Common myeloid progenitor, CD34-positive (primary cell): ENCODE data around the gene ATP8A1.
A peak's percentile ranks its signal among the peaks of the same experiment; 100 is the strongest.

Source experiments
- CTCF ChIA-PET: fragments of 350-600 bp; sonication (Branson Sonifier 250); formaldehyde crosslinking; loops from one replicate; lab custom pipeline; 2021; ENCODE audit warnings: antibody characterized with exemption; lab: Charles Lee
- POLR2A ChIA-PET: fragments of 350-600 bp; sonication (Branson Sonifier 250); formaldehyde crosslinking; loops from one replicate; lab custom pipeline; 2021; ENCODE audit warnings: antibody characterized with exemption; lab: Charles Lee
- DNase-seq, 3 donors: peaks; one replicate each; pipeline versions ENCODE4 v3.0.0 to v3.0.0-alpha.2; 2013
- H3K27ac ChIP-seq, 2 experiments: 1 replicate in 1 of 2; 2 replicates in 1 of 2; pipeline ENCODE4 v1.7.0; 2013; ENCODE audit warnings: inconsistent platforms in 2 of 2, low read length in 2 of 2, mild to moderate bottlenecking in 2 of 2, low read depth in 1 of 2, moderate library complexity in 1 of 2; ENCODE audit not compliant: severe bottlenecking in 2 of 2, insufficient read depth in 1 of 2, poor library complexity in 1 of 2
- H3K27me3 ChIP-seq, 5 experiments: replicated peaks in 2 of 5; 1 replicate in 3 of 5; 2 replicates in 2 of 5; pipeline versions ENCODE4 v1.6.1 to v1.7.0; 2013; ENCODE audit warnings: low read length in 4 of 5, mild to moderate bottlenecking in 2 of 5, moderate library complexity in 2 of 5, inconsistent platforms in 1 of 5; ENCODE audit not compliant: insufficient read depth in 5 of 5, control insufficient read depth in 4 of 5
- H3K36me3 ChIP-seq, 4 experiments: 1 replicate in 2 of 4; 2 replicates in 2 of 4; pipeline versions ENCODE4 v1.6.1 to v1.7.0; 2013; ENCODE audit warnings: low read length in 3 of 4, control low read depth in 1 of 4, mild to moderate bottlenecking in 1 of 4; ENCODE audit not compliant: control insufficient read depth in 4 of 4, insufficient read depth in 4 of 4
- H3K4me1 ChIP-seq, 4 experiments: 1 replicate in 3 of 4; 2 replicates in 1 of 4; pipeline versions ENCODE4 v1.6.1 to v1.7.1; 2013; ENCODE audit warnings: low read length in 3 of 4, mild to moderate bottlenecking in 3 of 4, control low read depth in 1 of 4, inconsistent platforms in 1 of 4, moderate library complexity in 1 of 4; ENCODE audit not compliant: control insufficient read depth in 4 of 4, insufficient read depth in 4 of 4; ENCODE audit errors: control extremely low read depth in 1 of 4
- H3K4me3 ChIP-seq, 7 experiments: 1 replicate in 4 of 7; 2 replicates in 3 of 7; pipeline versions ENCODE4 v1.5.1 to v1.7.0; 2013; ENCODE audit warnings: mild to moderate bottlenecking in 7 of 7, low read length in 6 of 7, moderate library complexity in 6 of 7, inconsistent platforms in 2 of 7, low read depth in 2 of 7, control low read depth in 1 of 7; ENCODE audit not compliant: insufficient read depth in 4 of 7, control insufficient read depth in 1 of 7; ENCODE audit errors: extremely low read depth in 1 of 7
- H3K9me3 ChIP-seq, 5 experiments: 1 replicate in 4 of 5; 2 replicates in 1 of 5; pipeline versions ENCODE4 v1.6.1 to v1.7.1; 2013; ENCODE audit warnings: low read length in 4 of 5, mild to moderate bottlenecking in 2 of 5, inconsistent platforms in 1 of 5, low read depth in 1 of 5, moderate library complexity in 1 of 5; ENCODE audit not compliant: control insufficient read depth in 4 of 5, insufficient read depth in 2 of 5; ENCODE audit errors: control extremely low read depth in 1 of 5
- WGBS: methylation state at CpG from one replicate; pipeline ENCODE4 v1.1.5; 2013; ENCODE audit not compliant: insufficient coverage; 5-methylcytosine and 5-hydroxymethylcytosine counted together

The ATP8A1 gene

DNA sequence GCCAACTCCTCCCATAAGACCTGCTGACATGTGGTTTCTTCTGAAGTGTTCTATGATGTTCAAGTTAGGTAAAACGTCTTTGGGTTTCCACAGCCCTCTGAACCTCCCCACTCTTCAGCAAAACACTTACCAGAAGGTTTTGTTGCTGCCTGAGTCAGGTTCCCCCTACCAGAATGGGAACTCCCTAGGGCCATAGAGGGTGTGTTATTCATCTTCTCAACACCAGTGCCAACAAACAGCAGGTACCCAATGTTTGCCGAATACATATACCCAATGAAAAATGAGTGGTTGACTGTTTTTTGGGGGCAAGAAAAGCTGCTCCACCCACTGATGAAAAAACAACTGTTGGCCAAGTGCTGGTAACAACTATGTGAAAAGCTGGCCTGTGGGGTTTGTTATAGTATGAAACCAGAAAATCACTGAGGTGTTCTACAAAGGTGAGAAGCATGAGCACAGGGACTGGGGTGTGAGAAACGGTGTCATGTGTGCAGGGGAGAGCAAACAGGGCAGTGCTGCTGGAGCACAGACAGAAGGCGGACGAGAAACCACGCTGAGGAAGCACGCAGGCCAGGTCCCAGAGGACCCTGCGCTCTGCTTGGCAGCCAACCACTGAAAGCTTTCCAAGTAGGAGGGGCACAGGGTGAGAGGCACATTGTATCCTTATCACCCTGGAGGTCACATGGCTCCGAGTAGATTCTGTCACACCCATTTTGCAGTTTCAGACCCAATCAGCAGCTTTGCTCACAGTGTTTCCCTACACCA lies 28.8 kb downstream of the ATP8A1 start:
- peak; percentile 8 to 46 (median 13) for DNase-seq
- no peak overlapping the region for H3K4me3 ChIP-seq
- no peaks in the 10 kb centered on the region for H3K9me3 ChIP-seq
- WGBS, result 83% methylated on average over 5 of the region's 9 CpGs
- POLR2A ChIA-PET, result no interaction called here
- CTCF ChIA-PET, result interaction anchor here (0.8 to 2.5 kb wide), 3 partner anchors 9 to 122 kb away, joined by 3 to 7 read pairs (median 6); partner anchors contain the start of gene ATP8A1
- peaks cover 0 to 2% (median 0%) of the 10 kb centered on the region in 4 experiments for H3K36me3 ChIP-seq
- no peaks in the 10 kb centered on the region for H3K27me3 ChIP-seq
- peaks cover 5 to 15% (median 11%) of the 10 kb centered on the region in 4 experiments for H3K4me1 ChIP-seq
- H3K27ac ChIP-seq, result no peak overlapping the region

- Histone ChIP-seq H3K27me3 (no peaks in the 10 kb centered on the region), H3K36me3 (peaks cover 0 to 2% (median 0%) of the 10 kb centered on the region in 4 experiments), H3K9me3 (no peaks in the 10 kb centered on the region), H3K4me3 (no peak overlapping the region), H3K4me1 (peaks cover 2 to 7% (median 4%) of the 10 kb centered on the region in 4 experiments), H3K27ac (no peak overlapping the region)
- 100% methylated on average over 3 of the region's 4 CpGs for WGBS
- no peak for DNase-seq
- CTCF ChIA-PET, result interaction anchor here (1.8 to 2.5 kb wide), 2 partner anchors 10 to 30 kb away, joined by 6 to 7 read pairs; partner anchors contain the start of gene ATP8A1
- POLR2A ChIA-PET, result no interaction called here
These were observed 30.2 kb downstream of the ATP8A1 start for GRCh38 chr4:42626629-42627146.

GRCh38 chr4:42625329-42625728 lies 31.6 kb downstream of the ATP8A1 start:
- ChIA-PET POLR2A (no interaction called here), CTCF (no interaction called here)
- Histone ChIP-seq H3K4me3 (no peak overlapping the region), H3K27ac (no peak overlapping the region), H3K4me1 (peaks cover 2 to 7% (median 4%) of the 10 kb centered on the region in 4 experiments), H3K9me3 (no peaks in the 10 kb centered on the region), H3K27me3 (no peaks in the 10 kb centered on the region), H3K36me3 (peaks cover 0 to 7% (median 3%) of the 10 kb centered on the region in 4 experiments)
- WGBS, result 100% methylated on average over 3 of the region's 4 CpGs
- DNase-seq, result no peak

DNA sequence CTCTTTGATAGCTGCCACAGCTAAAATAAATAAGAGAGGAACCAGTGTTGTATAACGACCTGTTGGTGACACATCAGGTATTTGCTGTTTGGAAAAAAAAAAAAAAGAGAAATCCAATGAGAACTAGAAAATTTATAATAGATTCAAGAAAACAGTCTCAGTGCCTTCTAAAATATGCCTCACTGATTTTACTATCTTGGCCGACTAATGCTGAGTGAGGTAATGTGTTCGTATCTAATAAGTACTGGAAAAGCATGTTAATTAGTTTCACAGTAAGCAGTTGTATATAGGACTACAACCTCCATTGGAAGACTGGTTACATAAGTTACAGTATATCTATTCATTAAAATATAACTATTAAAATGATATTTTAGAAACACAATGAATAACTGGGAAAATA lies 32.4 kb downstream of the ATP8A1 start:
- peaks cover 0 to 8% (median 3%) of the 10 kb centered on the region in 4 experiments for H3K36me3 ChIP-seq
- WGBS, result no CpG with 5 or more reads among the region's 3 CpGs
- no peak overlapping the region for H3K4me3 ChIP-seq
- no peaks in the 10 kb centered on the region for H3K9me3 ChIP-seq
- no peak for DNase-seq
- ChIA-PET POLR2A (no interaction called here), CTCF (no interaction called here)
- no peak overlapping the region for H3K27ac ChIP-seq
- no peaks in the 10 kb centered on the region for H3K27me3 ChIP-seq
- H3K4me1 ChIP-seq, result peaks cover 2 to 7% (median 4%) of the 10 kb centered on the region in 4 experiments

DNA sequence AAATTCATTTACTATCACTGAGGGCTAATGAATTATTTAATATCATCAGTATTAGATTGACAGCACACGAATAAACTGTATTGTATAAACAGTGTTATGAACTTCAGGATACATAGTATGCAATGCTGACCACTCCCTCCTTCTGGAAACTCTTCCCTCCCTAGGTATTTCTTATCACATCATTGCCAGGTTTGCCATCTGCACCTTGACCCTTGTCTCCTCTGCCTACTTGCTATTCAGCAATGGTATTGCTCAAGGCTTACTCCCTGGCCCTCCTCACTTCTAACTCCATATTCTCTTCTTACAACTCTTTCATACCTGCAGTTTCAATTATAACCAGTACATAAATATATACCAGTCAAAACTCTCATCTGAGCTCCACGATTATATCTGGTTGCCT lies 38.9 kb downstream of the ATP8A1 start:
- H3K27ac ChIP-seq, result no peak overlapping the region
- ChIA-PET POLR2A (no interaction called here), CTCF (interaction anchor here (0.7 kb wide), 1 partner anchor 20 kb away, joined by 3 read pairs; no protein-coding TSS in a partner anchor)
- H3K9me3 ChIP-seq, result no peaks in the 10 kb centered on the region
- H3K27me3 ChIP-seq, result no peaks in the 10 kb centered on the region
- H3K4me3 ChIP-seq, result no peak overlapping the region
- no peak for DNase-seq
- H3K4me1 ChIP-seq, result no peaks in the 10 kb centered on the region
- H3K36me3 ChIP-seq, result peaks cover 7 to 23% (median 12%) of the 10 kb centered on the region in 4 experiments
- WGBS, result 92% methylated on average over 1 of the region's 2 CpGs

DNA sequence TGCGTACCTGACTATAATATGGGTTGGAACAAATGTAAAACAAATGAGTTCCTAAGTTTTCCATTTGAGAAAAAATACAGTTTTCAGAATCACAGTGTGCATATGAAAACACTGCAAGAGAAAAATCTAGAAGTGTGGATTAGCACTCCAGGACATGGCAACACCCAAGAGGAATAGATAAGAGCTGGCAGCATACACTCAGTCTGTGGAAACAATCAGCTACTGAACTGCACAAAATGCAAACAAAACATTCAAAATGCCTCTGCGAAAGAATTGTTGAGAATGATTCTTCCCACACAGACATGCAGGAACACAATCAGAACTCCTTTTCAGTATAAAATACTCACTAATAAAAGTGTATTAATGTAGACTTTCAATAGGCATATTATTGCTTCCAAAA lies 39.9 kb downstream of the ATP8A1 start:
- Histone ChIP-seq H3K4me1 (no peaks in the 10 kb centered on the region), H3K9me3 (no peaks in the 10 kb centered on the region), H3K27ac (no peak overlapping the region), H3K4me3 (no peak overlapping the region), H3K27me3 (no peaks in the 10 kb centered on the region), H3K36me3 (peaks cover 7 to 30% (median 12%) of the 10 kb centered on the region in 4 experiments)
- CTCF ChIA-PET, result interaction anchor here (1.1 kb wide), 1 partner anchor 40 kb away, joined by 3 read pairs; the partner anchor contains the start of gene ATP8A1
- POLR2A ChIA-PET, result no interaction called here
- WGBS, result no CpG with 5 or more reads among the region's 2 CpGs
- DNase-seq, result no peak

GRCh38 chr4:42616572-42616971 lies 40.3 kb downstream of the ATP8A1 start:
- POLR2A ChIA-PET, result no interaction called here
- H3K4me1 ChIP-seq, result no peaks in the 10 kb centered on the region
- H3K27me3 ChIP-seq, result no peaks in the 10 kb centered on the region
- H3K9me3 ChIP-seq, result no peaks in the 10 kb centered on the region
- peaks cover 7 to 34% (median 13%) of the 10 kb centered on the region in 4 experiments for H3K36me3 ChIP-seq
- 91% methylated on average over 4 of the region's 6 CpGs for WGBS
- H3K27ac ChIP-seq, result no peak overlapping the region
- CTCF ChIA-PET, result interaction anchor here (1.1 kb wide), 1 partner anchor 40 kb away, joined by 3 read pairs; the partner anchor contains the start of gene ATP8A1
- H3K4me3 ChIP-seq, result no peak overlapping the region
- no peak for DNase-seq
